Neuronal stem cell (in vitro differentiated cells): ENCODE data around the gene TC2N.

Experiments
- DNase-seq: peaks from one replicate; pipeline ENCODE4 v3.0.0-alpha.2; 2013; ENCODE audit warnings: low spot score
- H2AFZ ChIP-seq: one replicate; pipeline ENCODE4 v1.6.1; 2013; ENCODE audit warnings: mild to moderate bottlenecking, low read length, inconsistent platforms
- H2AK5ac ChIP-seq: 2 replicates; pipeline ENCODE4 v1.6.1; 2013; ENCODE audit warnings: low read depth, mild to moderate bottlenecking, inconsistent platforms, low read length, moderate library complexity, mixed read lengths
- H2BK120ac ChIP-seq: 2 replicates; pipeline ENCODE4 v1.6.1; 2013; ENCODE audit warnings: low read depth, mild to moderate bottlenecking, inconsistent platforms, low read length, moderate library complexity, mixed read lengths
- H2BK12ac ChIP-seq: one replicate; pipeline ENCODE4 v1.6.1; 2013; ENCODE audit warnings: low read length, inconsistent platforms
- H2BK15ac ChIP-seq: 2 replicates; pipeline ENCODE4 v1.6.1; 2013; ENCODE audit warnings: mild to moderate bottlenecking, low read length, inconsistent platforms, mixed read lengths
- H2BK5ac ChIP-seq: one replicate; pipeline ENCODE4 v1.6.1; 2013; ENCODE audit warnings: inconsistent platforms, mild to moderate bottlenecking, low read length, moderate library complexity
- H3K14ac ChIP-seq: one replicate; pipeline ENCODE4 v1.6.1; 2013; ENCODE audit warnings: low read length, inconsistent platforms
- H3K18ac ChIP-seq: 2 replicates; pipeline ENCODE4 v1.6.1; 2013; ENCODE audit warnings: low read length, inconsistent platforms
- H3K23ac ChIP-seq: 2 replicates; pipeline ENCODE4 v1.6.1; 2013; ENCODE audit warnings: low read depth, mild to moderate bottlenecking, mixed read lengths, low read length, inconsistent platforms; ENCODE audit not compliant: poor library complexity
- H3K27ac ChIP-seq: replicated peaks from 3 replicates; pipeline ENCODE4 v1.5.1; 2013; ENCODE audit warnings: low read length, inconsistent platforms
- H3K27me3 ChIP-seq, 3 experiments: 2 replicates each; pipeline ENCODE4 v1.6.1; 2013; ENCODE audit warnings: low read length in 3 of 3, mild to moderate bottlenecking in 2 of 3, inconsistent platforms in 1 of 3, low read depth in 1 of 3, mixed read lengths in 1 of 3, moderate library complexity in 1 of 3; ENCODE audit not compliant: control insufficient read depth in 3 of 3, insufficient read depth in 3 of 3
- H3K36me3 ChIP-seq, 2 donors: replicated peaks in 1 of 2; 2 replicates each; pipeline ENCODE4 v1.6.1; 2013; ENCODE audit warnings: low read length in 2 of 2; ENCODE audit not compliant: control insufficient read depth in 2 of 2, insufficient read depth in 2 of 2
- H3K4ac ChIP-seq: 2 replicates; pipeline ENCODE4 v1.6.1; 2013; ENCODE audit warnings: inconsistent platforms, mild to moderate bottlenecking, low read length, moderate library complexity
- H3K4me1 ChIP-seq, 2 donors: 1 replicate in 1 of 2; 2 replicates in 1 of 2; pipeline ENCODE4 v1.6.1; 2013; ENCODE audit warnings: low read length in 2 of 2, low read depth in 1 of 2; ENCODE audit not compliant: control insufficient read depth in 2 of 2, insufficient read depth in 1 of 2
- H3K4me2 ChIP-seq: one replicate; pipeline ENCODE4 v1.6.1; 2013; ENCODE audit warnings: mild to moderate bottlenecking, low read length, inconsistent platforms; ENCODE audit not compliant: insufficient read depth, poor library complexity, severe bottlenecking
- H3K4me3 ChIP-seq, 2 donors: 2 replicates each; pipeline ENCODE4 v1.5.1; 2013; ENCODE audit warnings: low read length in 2 of 2, mild to moderate bottlenecking in 2 of 2, inconsistent platforms in 1 of 2, moderate library complexity in 1 of 2
- H3K79me1 ChIP-seq: one replicate; pipeline ENCODE4 v1.6.1; 2013; ENCODE audit warnings: low read depth, mild to moderate bottlenecking, inconsistent platforms, low read length, moderate library complexity
- H3K9ac ChIP-seq: one replicate; pipeline ENCODE4 v1.6.1; 2013; ENCODE audit warnings: mild to moderate bottlenecking, low read depth, low read length, inconsistent platforms; ENCODE audit not compliant: poor library complexity
- H3K9me3 ChIP-seq, 2 donors: replicated peaks in 1 of 2; 2 replicates each; pipeline versions ENCODE3 to v1.6.1; 2013; ENCODE audit warnings: low read length in 2 of 2, mild to moderate bottlenecking in 2 of 2, inconsistent platforms in 1 of 2, low read depth in 1 of 2, mixed read lengths in 1 of 2, moderate library complexity in 1 of 2; ENCODE audit not compliant: control insufficient read depth in 2 of 2, insufficient read depth in 1 of 2
- H4K8ac ChIP-seq: one replicate; pipeline ENCODE4 v1.6.1; 2013; ENCODE audit warnings: low read depth, mild to moderate bottlenecking, inconsistent platforms, low read length, moderate library complexity
- H4K91ac ChIP-seq: one replicate; pipeline ENCODE4 v1.6.1; 2013; ENCODE audit warnings: low read length, low read depth, mild to moderate bottlenecking, inconsistent platforms; ENCODE audit not compliant: poor library complexity
- WGBS, 2 donors: extraction: QIAGEN DNeasy Blood & Tissue Kit; methylation state at CpG; one replicate each; pipeline ENCODE4 v1.1.7; 2013; ENCODE audit warnings: missing lambda C conversion rate in 2 of 2, mixed read lengths in 1 of 2; ENCODE audit not compliant: insufficient read length in 2 of 2, insufficient replicate concordance in 1 of 2; ENCODE audit errors: extremely low coverage in 2 of 2; 5-methylcytosine and 5-hydroxymethylcytosine counted together

Gene TC2N

DNA sequence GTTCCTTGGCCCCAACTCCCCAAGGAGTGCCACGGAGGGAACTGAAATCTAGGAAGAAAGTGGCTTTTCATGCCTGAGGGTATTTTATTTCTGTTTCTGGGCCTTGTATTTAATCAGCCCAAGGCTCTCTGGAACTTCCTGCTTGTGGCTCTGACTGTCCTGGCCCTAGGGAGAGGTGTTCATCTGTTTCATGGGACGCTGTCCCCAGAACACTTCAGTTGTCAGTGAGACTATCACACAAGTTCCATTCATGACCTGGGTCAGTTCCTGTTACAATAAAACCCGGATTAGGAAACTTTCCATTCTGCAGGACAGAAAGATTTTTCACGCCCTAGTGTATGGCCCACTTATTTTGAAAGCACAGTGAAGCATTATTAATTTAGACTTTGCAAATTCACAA, 18.5 kb upstream of the TC2N start:
- no peak overlapping the region for H2BK15ac ChIP-seq
- no peak overlapping the region for H3K18ac ChIP-seq
- no peaks in the 10 kb centered on the region for H3K36me3 ChIP-seq
- H2AK5ac ChIP-seq: no peak overlapping the region
- H3K4me3 ChIP-seq: no peak overlapping the region
- H4K91ac ChIP-seq: no peak overlapping the region
- H3K79me1 ChIP-seq: no peaks in the 10 kb centered on the region
- no peak for DNase-seq
- H3K23ac ChIP-seq: no peak overlapping the region
- H2BK5ac ChIP-seq: no peak overlapping the region
- no peak overlapping the region for H4K8ac ChIP-seq
- H3K4ac ChIP-seq: no peak overlapping the region
- H2AFZ ChIP-seq: no peak overlapping the region
- H3K27ac ChIP-seq: no peak overlapping the region
- no peak overlapping the region for H3K9ac ChIP-seq
- H2BK120ac ChIP-seq: no peak overlapping the region
- peaks cover 0 to 8% (median 0%) of the 10 kb centered on the region in 3 experiments for H3K27me3 ChIP-seq
- H3K9me3 ChIP-seq: no peaks in the 10 kb centered on the region
- H3K4me2 ChIP-seq: no peak overlapping the region
- H2BK12ac ChIP-seq: no peak overlapping the region
- WGBS, 2 donors: no CpG with 5 or more reads among the region's 4 CpGs
- H3K4me1 ChIP-seq: peaks cover 0 to 6% of the 10 kb centered on the region in 2 donors
- H3K14ac ChIP-seq: no peak overlapping the region

DNA sequence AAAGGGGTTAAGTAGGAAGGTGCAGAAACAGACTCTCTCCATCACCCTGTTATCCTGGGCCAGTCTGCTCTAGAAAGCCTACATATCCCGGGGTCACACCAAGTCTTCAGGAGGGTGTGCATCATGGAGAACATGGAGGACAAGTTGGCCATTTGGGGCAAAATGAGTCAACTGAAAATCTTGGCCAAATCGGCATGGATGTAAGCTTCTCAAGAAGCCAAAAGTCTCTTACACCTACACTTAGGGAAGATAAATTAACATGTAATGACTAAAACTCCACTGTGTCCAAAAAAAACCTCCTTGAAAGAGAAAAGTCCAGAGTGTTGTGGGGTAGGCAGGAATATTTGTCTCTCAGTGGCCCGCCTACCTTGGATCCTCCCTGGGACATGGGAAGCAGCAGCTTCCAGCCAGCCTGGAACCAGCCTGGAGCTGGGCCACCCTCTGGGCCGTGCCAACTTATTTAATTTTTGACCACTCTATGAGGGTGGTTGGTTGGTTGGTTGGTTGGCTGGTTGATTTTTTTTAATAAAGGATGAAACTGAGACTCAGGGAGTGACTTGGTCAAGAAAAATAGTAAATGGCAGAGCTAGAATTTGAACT, 17.9 kb upstream of the TC2N start:
- H3K9ac ChIP-seq: no peak overlapping the region
- WGBS, 2 donors: no CpG with 5 or more reads among the region's 4 CpGs

DNA sequence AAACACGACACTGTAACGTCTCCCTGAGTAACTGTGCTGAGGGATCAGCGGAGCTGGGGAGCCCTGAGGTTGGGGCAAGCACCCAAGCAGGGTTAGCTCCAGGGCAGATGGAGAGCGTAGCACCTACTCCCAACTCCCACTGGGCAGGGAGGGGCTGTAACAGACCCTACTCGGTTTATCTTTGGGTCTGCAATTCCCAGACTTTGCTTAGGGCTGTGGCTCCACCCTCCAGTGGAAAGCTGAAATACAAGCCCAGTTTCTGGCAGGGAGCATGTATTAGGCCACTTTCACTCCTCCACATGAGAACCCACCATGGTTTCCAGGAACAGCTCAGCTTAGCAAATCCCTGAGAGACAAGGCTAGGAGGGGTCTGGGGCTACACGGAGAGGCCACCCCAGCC, 17.3 kb upstream of the TC2N start:
- H3K14ac ChIP-seq: no peak overlapping the region
- peaks cover 0 to 6% of the 10 kb centered on the region in 2 donors for H3K4me1 ChIP-seq
- H3K23ac ChIP-seq: no peak overlapping the region
- no peak overlapping the region for H3K18ac ChIP-seq
- no peak overlapping the region for H3K9ac ChIP-seq
- H3K36me3 ChIP-seq: no peaks in the 10 kb centered on the region
- no peak overlapping the region for H3K4me3 ChIP-seq
- no peak overlapping the region for H4K91ac ChIP-seq
- no peaks in the 10 kb centered on the region for H3K9me3 ChIP-seq
- no peaks in the 10 kb centered on the region for H3K79me1 ChIP-seq
- H3K4ac ChIP-seq: no peak overlapping the region
- H4K8ac ChIP-seq: no peak overlapping the region
- H2BK5ac ChIP-seq: no peak overlapping the region
- no peak overlapping the region for H2AK5ac ChIP-seq
- H2AFZ ChIP-seq: no peak overlapping the region
- WGBS, 2 donors: no CpG with 5 or more reads among the region's 6 CpGs
- no peak overlapping the region for H2BK15ac ChIP-seq
- peaks cover 0 to 5% (median 0%) of the 10 kb centered on the region in 3 experiments for H3K27me3 ChIP-seq
- no peak overlapping the region for H2BK120ac ChIP-seq
- no peak for DNase-seq
- H2BK12ac ChIP-seq: peak overlapping the region; percentile 33
- no peak overlapping the region for H3K4me2 ChIP-seq
- H3K27ac ChIP-seq: no peak overlapping the region

More for the DNA sequence above, 17.9 kb upstream of the TC2N start:
- Histone ChIP-seq H3K79me1 (no peaks in the 10 kb centered on the region), H4K91ac (no peak overlapping the region), H2BK15ac (no peak overlapping the region), H3K23ac (no peak overlapping the region), H2AFZ (no peak overlapping the region), H3K4ac (no peak overlapping the region), H3K36me3 (no peaks in the 10 kb centered on the region), H3K4me3 (no peak overlapping the region), H3K14ac (no peak overlapping the region), H3K9me3 (no peaks in the 10 kb centered on the region), H3K27me3 (peaks cover 0 to 8% (median 0%) of the 10 kb centered on the region in 3 experiments), H2BK12ac (no peak overlapping the region), H2BK5ac (no peak overlapping the region), H3K18ac (no peak overlapping the region), H3K4me1 (peaks cover 0 to 6% of the 10 kb centered on the region in 2 donors), H3K4me2 (no peak overlapping the region), H2BK120ac (no peak overlapping the region), H3K27ac (no peak overlapping the region), H2AK5ac (no peak overlapping the region), H4K8ac (no peak overlapping the region)
- DNase-seq: no peak

DNA sequence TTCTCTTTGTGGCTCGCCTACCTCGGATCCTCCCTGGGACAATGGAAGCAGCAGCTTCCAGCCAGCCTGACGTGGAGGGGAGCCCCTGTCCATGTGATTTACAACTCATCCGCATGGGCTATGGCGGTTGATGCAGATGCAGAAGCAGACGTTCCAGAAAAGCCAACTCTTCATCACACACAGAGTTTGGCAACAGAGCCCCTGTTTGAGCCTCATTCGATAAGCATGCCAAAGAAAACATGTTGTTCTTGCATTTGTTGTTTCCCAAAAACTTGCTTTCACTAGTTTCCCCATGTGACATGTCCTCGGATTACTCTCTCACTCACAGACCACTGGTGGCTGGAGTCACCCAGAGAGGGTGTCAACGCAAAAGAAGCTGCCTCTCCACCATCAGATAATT, 16.4 kb upstream of the TC2N start:
- H2BK120ac ChIP-seq: no peak overlapping the region
- no peak overlapping the region for H3K4ac ChIP-seq
- no peak overlapping the region for H3K4me3 ChIP-seq
- no peak overlapping the region for H3K14ac ChIP-seq
- no peaks in the 10 kb centered on the region for H3K9me3 ChIP-seq
- H3K36me3 ChIP-seq: no peaks in the 10 kb centered on the region
- H2BK5ac ChIP-seq: no peak overlapping the region
- no peaks in the 10 kb centered on the region for H3K79me1 ChIP-seq
- no peak overlapping the region for H2AK5ac ChIP-seq
- no peak overlapping the region for H2BK12ac ChIP-seq
- H3K27me3 ChIP-seq: peaks cover 0 to 2% (median 0%) of the 10 kb centered on the region in 3 experiments
- H3K4me2 ChIP-seq: no peak overlapping the region
- no peak overlapping the region for H3K18ac ChIP-seq
- H2AFZ ChIP-seq: no peak overlapping the region
- H3K23ac ChIP-seq: no peak overlapping the region
- no peak overlapping the region for H4K8ac ChIP-seq
- DNase-seq: no peak
- peaks cover 0 to 2% of the 10 kb centered on the region in 2 donors for H3K4me1 ChIP-seq
- no peak overlapping the region for H3K9ac ChIP-seq
- no CpG with 5 or more reads among the region's 9 CpGs for WGBS, 2 donors
- H3K27ac ChIP-seq: no peak overlapping the region
- no peak overlapping the region for H4K91ac ChIP-seq
- no peak overlapping the region for H2BK15ac ChIP-seq
